ENCODE results near the gene COL5A1.

Gene COL5A1

DNA sequence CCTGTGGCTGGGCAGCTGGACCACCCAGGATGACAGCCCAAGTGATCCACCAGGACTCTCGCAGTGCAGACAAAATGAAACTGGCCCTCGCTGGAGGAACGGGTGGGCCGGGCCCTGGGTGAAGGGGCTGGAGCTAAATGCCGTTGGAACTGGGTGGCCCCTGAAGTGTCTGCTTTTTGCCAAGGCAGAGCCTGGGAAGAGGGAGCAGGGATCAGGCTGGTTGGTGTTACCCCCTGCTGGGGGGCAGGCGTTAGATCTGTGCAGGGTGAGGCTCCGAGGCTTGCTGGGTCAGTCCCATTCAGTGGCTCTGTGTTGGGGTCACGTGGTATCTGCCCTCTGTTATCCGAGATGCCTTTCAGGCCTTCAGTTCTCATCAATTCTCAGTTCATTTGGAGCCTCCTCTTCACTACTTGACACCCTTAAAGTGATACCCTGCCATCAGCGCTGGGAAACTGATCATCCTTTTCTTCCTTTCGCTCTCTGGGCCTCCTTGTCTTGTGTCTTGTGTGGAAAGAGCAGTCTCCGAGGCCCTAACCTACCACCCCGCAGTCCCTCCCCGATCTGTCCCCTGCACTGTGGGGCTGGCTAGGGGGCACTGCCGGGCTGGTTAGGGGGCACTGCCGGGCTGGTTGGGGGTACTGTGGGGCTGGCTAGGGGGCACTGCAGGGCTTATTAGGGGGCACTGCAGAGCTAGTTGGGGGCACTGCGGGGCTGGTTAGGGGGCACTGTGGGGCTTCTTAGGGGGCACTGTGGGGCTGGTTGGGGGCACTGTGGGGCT, 37.3 kb downstream of the COL5A1 start:
- no peak for DNase-seq (ENCODE audit: low read depth)
- H3K4me3 ChIP-seq (ENCODE audit: low read depth, low read length), result no peak overlapping the region
- TF ChIP-seq, protein P1, sequence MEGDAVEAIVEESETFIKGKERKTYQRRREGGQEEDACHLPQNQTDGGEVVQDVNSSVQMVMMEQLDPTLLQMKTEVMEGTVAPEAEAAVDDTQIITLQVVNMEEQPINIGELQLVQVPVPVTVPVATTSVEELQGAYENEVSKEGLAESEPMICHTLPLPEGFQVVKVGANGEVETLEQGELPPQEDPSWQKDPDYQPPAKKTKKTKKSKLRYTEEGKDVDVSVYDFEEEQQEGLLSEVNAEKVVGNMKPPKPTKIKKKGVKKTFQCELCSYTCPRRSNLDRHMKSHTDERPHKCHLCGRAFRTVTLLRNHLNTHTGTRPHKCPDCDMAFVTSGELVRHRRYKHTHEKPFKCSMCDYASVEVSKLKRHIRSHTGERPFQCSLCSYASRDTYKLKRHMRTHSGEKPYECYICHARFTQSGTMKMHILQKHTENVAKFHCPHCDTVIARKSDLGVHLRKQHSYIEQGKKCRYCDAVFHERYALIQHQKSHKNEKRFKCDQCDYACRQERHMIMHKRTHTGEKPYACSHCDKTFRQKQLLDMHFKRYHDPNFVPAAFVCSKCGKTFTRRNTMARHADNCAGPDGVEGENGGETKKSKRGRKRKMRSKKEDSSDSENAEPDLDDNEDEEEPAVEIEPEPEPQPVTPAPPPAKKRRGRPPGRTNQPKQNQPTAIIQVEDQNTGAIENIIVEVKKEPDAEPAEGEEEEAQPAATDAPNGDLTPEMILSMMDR (IDR thresholded peaks at IDR 0.05; ENCODE audit: low read depth, low read length, missing control alignments), result no peak

DNA sequence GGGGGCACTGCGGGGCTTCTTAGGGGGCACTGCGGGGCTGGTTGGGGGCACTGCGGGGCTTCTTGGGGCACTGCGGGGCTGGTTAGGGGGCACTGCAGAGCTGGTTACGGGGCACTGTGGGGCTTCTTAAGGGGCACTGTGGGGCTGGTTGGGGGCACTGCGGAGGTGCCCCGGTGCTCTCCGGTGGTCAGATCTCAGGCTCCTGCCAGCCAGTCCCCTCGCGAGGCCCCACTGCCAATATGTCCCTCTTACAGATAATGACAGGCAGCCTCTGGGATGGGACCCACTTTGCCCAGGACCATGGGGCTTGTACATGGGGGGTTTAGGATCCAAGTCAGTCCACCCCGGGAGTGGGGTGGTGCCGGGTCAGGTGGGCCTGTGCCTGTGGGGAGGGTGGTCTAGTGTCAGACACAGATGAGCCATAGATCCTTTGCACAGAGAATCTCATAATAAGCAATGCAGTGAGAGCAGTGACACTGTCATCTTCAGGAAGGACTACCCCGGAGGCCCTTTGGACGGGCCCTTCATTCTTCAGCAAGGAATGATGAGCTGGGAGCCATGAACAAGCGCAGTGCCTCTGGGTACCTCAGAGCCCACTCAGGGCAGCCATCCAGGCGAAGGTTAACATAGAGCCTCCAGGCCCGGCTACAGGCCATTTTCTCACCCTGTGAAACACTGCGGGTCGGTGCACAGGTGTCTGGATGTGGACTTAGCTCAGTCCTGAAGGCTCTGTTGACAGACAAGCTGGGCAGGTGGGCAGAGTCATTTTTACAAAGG, 38.2 kb downstream of the COL5A1 start:
- no peak overlapping the region for H3K4me3 ChIP-seq (ENCODE audit: low read depth, low read length)
- TF ChIP-seq, protein P1 (IDR thresholded peaks at IDR 0.05; ENCODE audit: low read depth, low read length, missing control alignments), result no peak
- DNase-seq (ENCODE audit: low read depth), result no peak

DNA sequence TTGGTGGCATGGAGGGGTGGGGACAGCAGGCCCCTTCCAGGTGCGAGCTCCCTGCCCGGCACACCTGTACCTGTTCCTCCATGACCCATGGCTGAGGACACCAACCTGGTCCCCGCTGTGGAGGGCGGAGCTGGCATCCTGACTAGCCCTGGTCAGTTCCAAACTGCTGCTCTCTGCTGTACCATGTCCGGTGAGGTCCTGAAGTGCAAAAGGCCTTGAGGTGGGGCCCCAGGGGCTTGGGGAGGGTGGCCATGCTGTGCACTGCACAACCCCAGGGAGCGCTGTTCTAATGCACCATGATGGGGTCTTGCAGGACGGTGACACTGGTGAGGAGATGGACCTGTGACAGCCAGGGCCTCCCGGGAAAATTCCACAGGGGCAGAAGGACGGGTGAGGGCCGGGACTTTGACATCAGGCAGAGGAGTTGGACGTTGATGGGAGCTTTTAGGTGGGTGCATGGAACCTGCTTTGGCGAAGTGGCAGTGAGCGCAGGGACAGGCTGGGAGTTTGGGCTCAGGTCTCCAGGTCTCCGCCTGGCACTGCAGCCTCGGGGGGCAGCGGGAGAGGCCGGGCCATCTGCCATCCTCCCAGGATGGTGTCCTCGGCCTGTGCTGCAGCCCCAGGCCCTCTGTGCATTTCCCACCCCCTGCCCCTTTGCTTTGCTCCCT, 38.9 kb downstream of the COL5A1 start:
- TF ChIP-seq, protein P1 (IDR thresholded peaks at IDR 0.05; ENCODE audit: low read depth, low read length, missing control alignments), result no peak
- no peak for DNase-seq (ENCODE audit: low read depth)
- no peak overlapping the region for H3K4me3 ChIP-seq (ENCODE audit: low read depth, low read length)

DNA sequence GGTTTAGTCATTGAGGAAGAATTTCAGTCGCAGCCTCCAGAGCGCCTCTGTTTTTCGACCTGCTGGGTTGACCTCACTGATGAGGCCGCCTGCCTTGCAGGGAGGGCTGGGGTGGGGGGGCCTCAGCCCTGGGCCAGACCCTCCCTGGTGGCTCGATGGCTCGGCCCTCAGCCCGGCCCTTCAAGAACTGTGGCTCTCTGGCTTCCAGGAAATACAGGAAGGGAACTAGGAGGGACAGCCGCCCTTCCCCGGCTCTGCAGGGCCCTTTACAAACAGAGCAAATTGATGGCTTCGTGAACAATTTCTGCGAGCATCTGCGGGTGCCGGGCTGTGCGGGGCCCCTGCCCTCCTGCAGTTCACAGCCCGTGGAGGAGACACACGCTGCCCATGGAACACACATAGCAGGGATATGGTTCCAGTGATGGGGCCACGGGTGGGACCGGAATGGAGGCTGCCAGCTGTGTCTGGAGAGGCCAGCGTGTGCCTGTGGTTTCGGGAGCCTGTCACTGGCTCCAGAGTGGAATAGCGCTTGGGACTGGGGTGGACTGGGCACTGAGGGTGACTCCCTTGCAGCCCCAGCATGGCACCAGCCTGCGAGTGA, 39.6 kb downstream of the COL5A1 start:
- H3K4me3 ChIP-seq (ENCODE audit: low read depth, low read length), result no peak overlapping the region
- TF ChIP-seq, protein P1 (IDR thresholded peaks at IDR 0.05; ENCODE audit: low read depth, low read length, missing control alignments), result no peak
- DNase-seq (ENCODE audit: low read depth), result no peak

DNA sequence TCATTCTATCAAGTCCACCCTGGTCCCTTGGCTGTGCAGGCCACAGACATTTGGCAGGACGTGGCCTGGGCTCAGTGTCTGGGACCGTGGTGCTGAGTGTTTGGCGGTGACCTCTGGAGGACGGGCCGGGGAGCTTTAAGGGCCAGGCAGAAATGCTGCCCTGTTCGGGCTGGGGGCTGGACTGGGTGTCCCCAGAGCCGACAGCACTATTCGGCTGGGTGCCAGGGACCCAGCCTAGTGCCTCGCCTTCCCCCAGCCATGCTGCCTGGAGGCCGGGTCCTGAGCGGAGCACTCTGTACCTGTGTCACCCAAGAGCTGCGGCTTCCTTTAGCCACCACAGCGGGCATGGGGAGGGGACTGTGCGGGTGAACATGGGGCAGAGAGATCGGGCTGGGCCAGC, 40.4 kb downstream of the COL5A1 start:
- no peak for DNase-seq (ENCODE audit: low read depth)
- no peak overlapping the region for H3K4me3 ChIP-seq (ENCODE audit: low read depth, low read length)
- TF ChIP-seq, protein P1 (IDR thresholded peaks at IDR 0.05; ENCODE audit: low read depth, low read length, missing control alignments), result no peak

DNA sequence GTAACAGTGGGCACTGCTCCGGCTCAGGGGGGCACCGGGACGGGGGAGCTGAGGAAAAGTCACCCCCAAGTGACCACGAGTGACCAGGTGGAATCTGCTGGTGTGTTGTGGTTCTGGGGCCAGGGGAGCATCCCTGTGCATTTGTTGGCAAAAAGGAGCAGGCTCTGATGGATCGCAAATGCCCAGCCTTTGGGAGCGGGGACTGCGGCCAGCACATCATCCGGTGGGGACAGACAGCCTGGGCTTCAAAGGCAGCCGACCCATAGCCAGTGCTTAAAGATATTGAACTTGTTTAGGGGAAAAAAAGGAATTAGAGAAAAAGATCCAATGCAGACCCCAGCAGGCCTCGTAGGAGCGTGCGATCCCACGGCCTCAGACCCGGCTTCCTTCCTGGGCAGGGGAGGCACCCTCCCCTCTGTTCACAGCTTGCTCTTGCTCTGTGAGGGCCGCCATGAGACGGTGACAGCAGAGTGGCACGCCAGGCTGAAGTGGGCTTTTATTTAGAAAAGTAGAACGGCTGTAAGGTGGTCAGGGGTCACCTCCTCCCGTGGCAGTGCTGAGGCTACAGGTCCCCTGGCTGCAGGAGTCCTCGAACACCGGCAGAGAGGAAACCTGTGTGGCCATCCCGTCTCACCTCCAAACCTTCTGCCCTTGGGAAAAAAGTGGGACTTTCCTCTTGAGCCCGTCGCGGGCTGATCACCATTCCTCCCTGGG, 41.2 kb downstream of the COL5A1 start:
- TF ChIP-seq, protein P1 (IDR thresholded peaks at IDR 0.05; ENCODE audit: low read depth, low read length, missing control alignments), result no peak
- DNase-seq (ENCODE audit: low read depth), result no peak
- H3K4me3 ChIP-seq (ENCODE audit: low read depth, low read length), result no peak overlapping the region

All from GM12864 (cell line).